GM21619 (cell line): ENCODE measurements around the gene CD300C.
"Not testable (repeated sequence)": the region's sequence is repeated elsewhere in the genome, so short reads cannot be mapped to it uniquely, and the experiment has no call there.

Experiments
- ATAC-seq: cut with Tn5 transposase; IDR thresholded peaks from one replicate; pipeline ENCODE4 v1.9.1; 2021; ENCODE audit not compliant: unreplicated experiment

Gene CD300C

GRCh38 chr17:74536890-74537289 lies 9.0 kb downstream of the CD300C start:
- ATAC-seq = no peak

- no peak for ATAC-seq
Measured at GRCh38 chr17:74532115-74532514, 13.8 kb downstream of the CD300C start.

- ATAC-seq = no peak
Measured at GRCh38 chr17:74531231-74531761, 14.6 kb downstream of the CD300C start, which contains the start of gene CD300LB. Gene CD300LB (minus strand): TSS chr17:74531475. CDS start chr17:74531350, 125 bp downstream.

GRCh38 chr17:74530831-74531150 lies 15.1 kb downstream of the CD300C start:
- no peak for ATAC-seq

GRCh38 chr17:74529243-74529642 lies 16.7 kb downstream of the CD300C start:
- no peak for ATAC-seq

GRCh38 chr17:74528491-74529199 lies 17.3 kb downstream of the CD300C start:
- ATAC-seq = peak; percentile 82

- ATAC-seq = no peak
Measured at GRCh38 chr17:74527756-74528155, 18.2 kb downstream of the CD300C start.

- no peak for ATAC-seq
Measured at GRCh38 chr17:74527081-74527480, 18.8 kb downstream of the CD300C start.

GRCh38 chr17:74526681-74527080 lies 19.2 kb downstream of the CD300C start:
- ATAC-seq = no peak

GRCh38 chr17:74525781-74526288 lies 20.1 kb downstream of the CD300C start:
- no peak for ATAC-seq

- ATAC-seq = no peak
Measured at GRCh38 chr17:74525465-74525725, 20.5 kb downstream of the CD300C start.

- no peak for ATAC-seq
Measured at GRCh38 chr17:74524653-74525464, 21.1 kb downstream of the CD300C start.

GRCh38 chr17:74523308-74523707 lies 22.6 kb downstream of the CD300C start:
- no peak for ATAC-seq

GRCh38 chr17:74522381-74523105 lies 23.4 kb downstream of the CD300C start:
- no peak for ATAC-seq

- no peak for ATAC-seq
Measured at GRCh38 chr17:74521701-74522201, 24.2 kb downstream of the CD300C start.

- no peak for ATAC-seq
Measured at GRCh38 chr17:74520790-74521480, 25.0 kb downstream of the CD300C start.

- ATAC-seq = no peak
Measured at GRCh38 chr17:74520016-74520434, 25.9 kb downstream of the CD300C start.

GRCh38 chr17:74518413-74518981 lies 27.4 kb downstream of the CD300C start:
- ATAC-seq = not testable (repeated sequence)

- ATAC-seq = no peak
Measured at GRCh38 chr17:74516561-74517328, 29.2 kb downstream of the CD300C start.

- no peak for ATAC-seq
Measured at GRCh38 chr17:74515941-74516340, 30.0 kb downstream of the CD300C start.
